Spleen (tissue), 7 donors: ENCODE measurements around the gene GSTT2B.
"Not testable (repeated sequence)": the region's sequence is repeated elsewhere in the genome, so short reads cannot be mapped to it uniquely, and the experiment has no call there.

Source experiments
- POLR2A ChIP-seq, 3 donors: fragments of 450-650 bp; IDR thresholded peaks; one replicate each; pipeline ENCODE4 v1.5.1; 2017; ENCODE audit warnings: antibody characterized with exemption in 3 of 3, mild to moderate bottlenecking in 1 of 3
- TF ChIP-seq, protein P1 (sequence below), 11 experiments: fragments of 200-600 bp in 7 of 11; fragments of 450-650 bp in 4 of 11; sonication (generic) in 4 of 11; IDR thresholded peaks in 8 of 11; conservative IDR thresholded peaks in 3 of 11; 1 replicate in 7 of 11; 2 replicates in 4 of 11; pipeline versions ENCODE4 v1.4.0 to v1.8.0; 2016 to 2021; ENCODE audit warnings: antibody characterized with exemption in 11 of 11, inconsistent platforms in 4 of 11, mild to moderate bottlenecking in 1 of 11
- donor health status: DM: no; HTN: no; CAD: no; lungs with moderate emphysema.
- donor health status: DM: no; HTN: no; CAD: no.
- donor health status: DM: no; HTN: no; CAD: no.

DNA sequence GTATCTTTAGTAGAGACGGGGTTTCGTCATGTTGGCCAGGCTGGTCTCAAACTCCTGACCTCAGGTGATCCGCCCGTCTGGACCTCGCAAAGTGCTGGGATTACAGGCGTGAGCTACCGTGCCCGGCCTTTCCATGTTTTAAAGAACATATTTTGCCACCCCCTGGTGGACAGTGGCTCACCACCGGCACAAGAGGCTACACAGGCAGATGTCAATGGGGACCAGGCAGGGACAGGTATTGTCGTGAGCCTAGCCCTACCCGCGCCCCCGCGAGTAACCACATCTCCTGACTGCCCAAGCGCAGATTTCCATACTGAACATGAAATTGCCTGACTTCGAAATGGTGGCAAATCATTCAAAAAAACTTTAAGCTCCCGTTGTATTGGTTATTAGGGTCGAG lies 5.1 kb upstream of the GSTT2B start:
- TF ChIP-seq, protein P1, sequence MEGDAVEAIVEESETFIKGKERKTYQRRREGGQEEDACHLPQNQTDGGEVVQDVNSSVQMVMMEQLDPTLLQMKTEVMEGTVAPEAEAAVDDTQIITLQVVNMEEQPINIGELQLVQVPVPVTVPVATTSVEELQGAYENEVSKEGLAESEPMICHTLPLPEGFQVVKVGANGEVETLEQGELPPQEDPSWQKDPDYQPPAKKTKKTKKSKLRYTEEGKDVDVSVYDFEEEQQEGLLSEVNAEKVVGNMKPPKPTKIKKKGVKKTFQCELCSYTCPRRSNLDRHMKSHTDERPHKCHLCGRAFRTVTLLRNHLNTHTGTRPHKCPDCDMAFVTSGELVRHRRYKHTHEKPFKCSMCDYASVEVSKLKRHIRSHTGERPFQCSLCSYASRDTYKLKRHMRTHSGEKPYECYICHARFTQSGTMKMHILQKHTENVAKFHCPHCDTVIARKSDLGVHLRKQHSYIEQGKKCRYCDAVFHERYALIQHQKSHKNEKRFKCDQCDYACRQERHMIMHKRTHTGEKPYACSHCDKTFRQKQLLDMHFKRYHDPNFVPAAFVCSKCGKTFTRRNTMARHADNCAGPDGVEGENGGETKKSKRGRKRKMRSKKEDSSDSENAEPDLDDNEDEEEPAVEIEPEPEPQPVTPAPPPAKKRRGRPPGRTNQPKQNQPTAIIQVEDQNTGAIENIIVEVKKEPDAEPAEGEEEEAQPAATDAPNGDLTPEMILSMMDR (IDR thresholded peaks at IDR 0.05 in 8 of 11, conservative IDR thresholded peaks at IDR 0.05 in 3 of 11), result not testable (repeated sequence)
- TF ChIP-seq POLR2A (IDR thresholded peaks at IDR 0.05), result not testable (repeated sequence)
